Non-pigmented ciliary epithelial cell (primary cell): ENCODE data around the gene SDK2.

ENCODE experiments used
- DNase-seq: peaks from one replicate; pipeline ENCODE4 v3.0.0-alpha.2; 2010; ENCODE audit warnings: low read depth

The SDK2 gene

GRCh38 chr17:73419051-73419450 is 225.2 kb downstream of the SDK2 start:
- no peak for DNase-seq

- DNase-seq: no peak
Observed at GRCh38 chr17:73415782-73416181, 228.5 kb downstream of the SDK2 start.

GRCh38 chr17:73414171-73414955 is 229.9 kb downstream of the SDK2 start:
- DNase-seq: no peak

- no peak for DNase-seq
Observed at GRCh38 chr17:73412914-73413313, 231.3 kb downstream of the SDK2 start.

- no peak for DNase-seq
Observed at GRCh38 chr17:73411313-73411747, 232.9 kb downstream of the SDK2 start.

GRCh38 chr17:73410586-73411312 is 233.5 kb downstream of the SDK2 start:
- DNase-seq: no peak

- no peak for DNase-seq
Observed at GRCh38 chr17:73404246-73404645, 240.0 kb downstream of the SDK2 start.

GRCh38 chr17:73402466-73402865 is 241.8 kb downstream of the SDK2 start:
- no peak for DNase-seq

- DNase-seq: no peak
Observed at GRCh38 chr17:73401911-73402310, 242.3 kb downstream of the SDK2 start.

GRCh38 chr17:73400915-73401545 is 243.2 kb downstream of the SDK2 start:
- DNase-seq: no peak

GRCh38 chr17:73399056-73399455 is 245.2 kb downstream of the SDK2 start:
- no peak for DNase-seq

GRCh38 chr17:73397856-73398540 is 246.2 kb downstream of the SDK2 start:
- no peak for DNase-seq

- DNase-seq: no peak
Observed at GRCh38 chr17:73397278-73397826, 246.9 kb downstream of the SDK2 start.

GRCh38 chr17:73396431-73397277 is 247.6 kb downstream of the SDK2 start:
- DNase-seq: no peak

GRCh38 chr17:73394512-73395450 is 249.5 kb downstream of the SDK2 start:
- no peak for DNase-seq

- no peak for DNase-seq
Observed at GRCh38 chr17:73393962-73394361, 250.3 kb downstream of the SDK2 start.

- no peak for DNase-seq
Observed at GRCh38 chr17:73393381-73393780, 250.9 kb downstream of the SDK2 start.

- DNase-seq: no peak
Observed at GRCh38 chr17:73391331-73392265, 252.6 kb downstream of the SDK2 start.

GRCh38 chr17:73390851-73391250 is 253.4 kb downstream of the SDK2 start:
- DNase-seq: no peak
